Measurements from ENCODE around the gene ACKR2. TPM values are rescaled to one million over a fixed set of nuclear protein-coding genes. Genes with fewer than 3 reads are reported as not detected.

ACKR2 gene
- total RNA-seq, 2 donors from 2014 or later: 17.0 to 20.6 TPM

DNA sequence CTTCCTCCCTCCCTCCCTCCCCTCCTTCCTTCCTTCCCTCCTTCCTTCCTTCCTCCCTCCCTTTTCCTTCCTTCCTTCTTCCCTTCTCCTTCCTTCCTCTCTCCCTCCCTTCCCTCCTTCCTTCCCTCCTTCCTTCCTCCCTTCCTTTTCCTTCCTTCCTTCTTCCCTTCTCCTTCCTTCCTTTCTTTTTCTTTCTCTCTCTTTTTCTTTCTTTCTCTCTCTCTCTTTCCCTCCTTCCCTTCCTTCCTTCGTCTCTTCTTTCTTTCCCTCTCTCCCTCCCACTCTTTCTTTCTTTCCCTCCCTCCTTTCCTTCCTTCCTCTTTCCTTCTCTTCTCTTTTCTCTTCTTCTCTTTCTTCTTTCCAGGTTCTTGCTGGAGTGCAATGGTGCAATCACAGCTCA is 94.8 kb downstream of the ACKR2 start:
- intact Hi-C loops (cut with DNase I): no loop called here
- no peak for DNase-seq (ENCODE audit: low spot score)

DNA sequence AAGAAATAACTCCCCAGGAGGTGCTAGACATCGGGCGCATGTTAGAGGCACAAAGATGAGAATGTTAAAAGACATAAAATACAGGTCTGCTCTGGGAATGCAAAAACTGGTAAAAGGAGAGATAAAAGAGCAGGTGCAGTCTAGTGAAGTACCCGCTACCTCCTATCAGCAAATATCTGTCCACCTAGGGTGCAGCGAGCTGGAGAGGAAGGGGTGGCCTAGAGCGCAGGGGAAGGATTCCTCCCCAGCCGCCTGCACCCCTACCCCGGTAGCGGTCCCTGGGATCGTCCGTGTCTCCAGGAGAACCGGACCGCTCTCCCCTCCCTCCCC is 96.5 kb downstream of the ACKR2 start:
- DNase-seq (ENCODE audit: low spot score): no peak
- intact Hi-C loops (cut with DNase I): no loop called here

DNA sequence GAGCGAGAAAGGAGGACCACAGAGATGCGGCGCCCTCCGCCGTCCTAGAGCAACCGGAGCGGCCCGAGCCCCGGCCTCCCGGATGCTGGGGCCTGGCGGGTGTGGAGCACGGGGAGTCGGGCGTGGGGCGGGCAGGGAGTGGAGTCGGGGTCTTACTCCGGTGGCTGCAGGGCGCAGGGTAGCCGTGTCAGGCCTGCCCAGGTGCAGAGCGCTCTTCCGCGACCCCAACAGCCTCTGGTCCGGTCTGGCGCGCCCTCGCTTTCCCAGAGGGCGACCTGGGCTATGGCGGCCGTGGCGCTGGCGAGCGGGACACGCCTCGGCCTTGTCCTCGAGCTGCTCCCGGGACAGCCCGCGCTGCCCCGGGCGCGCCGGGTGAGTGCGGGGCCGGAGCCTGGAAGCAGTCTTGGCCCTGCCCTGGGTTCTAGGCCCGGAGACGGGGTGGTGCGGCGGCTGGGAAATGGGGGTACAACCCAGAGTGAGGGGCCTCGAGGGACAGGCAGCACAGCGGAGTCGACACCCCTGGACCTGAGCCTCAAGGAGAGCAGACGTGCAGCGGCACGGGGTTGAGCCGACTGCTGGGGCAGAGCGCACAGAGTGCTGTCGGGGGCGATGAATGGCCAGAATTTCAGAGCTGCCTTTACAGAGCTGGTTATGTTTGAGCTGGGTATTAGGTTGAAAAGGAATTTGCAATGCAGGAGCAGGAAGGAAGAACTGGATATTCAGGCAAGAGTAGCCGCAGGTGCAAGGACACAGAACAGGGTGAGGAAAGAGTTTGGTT is 97.0 kb downstream of the ACKR2 start, which contains the start of gene ZNF662:
Gene ZNF662 (plus strand): TSS at position 73 of the 778 bp plus-strand sequence. CDS start 1,973 bp downstream, outside the sequence.
- peak; percentile 86 for DNase-seq (ENCODE audit: low spot score)
- intact Hi-C loops (cut with DNase I): no loop called here

DNA sequence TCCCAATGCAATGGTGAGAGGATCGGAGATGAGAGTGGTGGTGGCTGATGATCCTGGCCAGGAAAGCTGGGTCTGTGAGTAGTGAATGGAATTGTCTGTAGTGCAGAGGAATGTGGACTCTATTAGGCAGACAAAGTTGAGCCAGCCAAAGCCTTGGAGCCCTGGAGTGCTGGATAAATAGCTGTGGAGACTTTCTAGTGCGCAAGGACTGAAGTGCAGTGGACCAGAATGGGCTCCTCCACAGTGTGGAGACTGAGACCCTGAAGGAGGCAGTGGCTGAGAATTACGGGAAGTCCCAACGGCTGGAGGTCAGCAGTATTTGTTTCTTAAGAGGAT is 97.6 kb downstream of the ACKR2 start:
- no peak for DNase-seq (ENCODE audit: low spot score)
- intact Hi-C loops (cut with DNase I): no loop called here

DNA sequence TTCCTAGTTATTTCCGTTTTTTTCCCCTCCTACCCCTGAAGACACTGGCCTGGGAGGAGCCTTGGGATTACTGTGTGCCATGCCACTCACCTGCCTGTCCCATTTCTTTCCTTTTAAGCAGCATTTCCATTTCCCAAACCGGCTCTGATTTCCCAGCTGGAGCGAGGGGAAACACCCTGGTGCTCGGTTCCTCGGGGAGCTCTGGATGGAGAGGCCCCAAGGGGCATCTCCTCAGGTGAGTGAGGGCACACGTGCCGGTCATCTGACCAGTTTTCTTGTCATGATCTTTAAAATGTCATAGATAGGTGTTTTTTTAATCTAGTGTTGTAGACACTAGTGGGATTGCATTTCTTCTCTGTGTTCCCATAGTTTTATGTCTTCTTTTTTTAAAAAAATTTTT is 99.4 kb downstream of the ACKR2 start:
- intact Hi-C loops (cut with DNase I): no loop called here
- DNase-seq (ENCODE audit: low spot score): no peak

DNA sequence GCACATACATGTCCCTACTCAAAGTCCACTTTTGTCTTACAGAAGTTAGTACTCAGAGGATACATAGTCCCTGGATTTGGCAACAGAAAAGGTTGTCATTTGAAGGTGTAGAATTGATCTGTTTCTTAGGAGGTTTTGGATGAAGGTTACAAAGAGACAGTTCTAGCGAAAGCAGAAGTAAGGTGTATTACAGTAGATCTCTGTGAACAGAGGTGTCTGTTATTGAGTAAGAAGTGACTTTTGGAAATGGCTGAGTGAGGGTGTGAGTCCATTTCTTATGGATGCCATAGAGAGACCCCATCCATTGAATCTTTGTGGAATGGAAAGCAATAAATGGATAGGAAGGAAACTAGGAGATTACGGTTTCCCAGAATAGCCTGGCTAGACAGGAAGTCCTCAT is 102.3 kb downstream of the ACKR2 start:
- intact Hi-C loops (cut with DNase I): no loop called here
- DNase-seq (ENCODE audit: low spot score): no peak

DNA sequence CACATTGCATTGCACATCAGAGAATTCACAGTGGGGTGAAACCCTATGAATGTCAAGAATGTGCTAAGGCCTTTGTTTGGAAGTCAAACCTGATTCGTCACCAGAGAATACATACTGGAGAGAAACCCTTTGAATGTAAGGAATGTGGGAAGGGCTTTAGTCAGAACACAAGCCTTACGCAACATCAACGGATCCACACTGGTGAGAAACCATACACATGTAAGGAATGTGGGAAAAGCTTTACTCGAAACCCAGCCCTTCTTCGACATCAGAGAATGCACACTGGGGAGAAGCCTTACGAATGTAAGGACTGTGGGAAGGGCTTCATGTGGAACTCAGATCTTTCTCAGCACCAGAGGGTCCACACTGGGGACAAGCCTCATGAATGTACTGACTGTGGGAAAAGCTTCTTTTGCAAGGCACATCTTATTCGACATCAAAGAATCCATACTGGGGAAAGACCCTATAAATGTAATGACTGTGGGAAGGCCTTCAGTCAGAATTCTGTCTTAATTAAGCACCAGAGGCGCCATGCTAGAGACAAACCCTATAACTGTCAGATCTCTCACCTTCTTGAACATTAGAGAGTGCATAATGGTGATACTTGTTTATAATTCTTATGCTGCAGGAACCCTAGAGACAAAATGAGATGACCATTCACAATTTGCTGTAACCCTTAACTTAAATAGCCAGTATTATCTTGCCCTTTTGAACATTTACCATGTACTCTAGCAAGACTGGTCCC is 105.7 kb downstream of the ACKR2 start:
- no peak for DNase-seq (ENCODE audit: low spot score)
- intact Hi-C loops (cut with DNase I): no loop called here

Other genes starting within 250 kb of the ACKR2 start
- gene SEC22C, start 227.5 kb upstream of the ACKR2 start, total RNA-seq: 10 to 100 TPM; 43.8 to 47.0 TPM
- 10 to 100 TPM; 15.4 to 16.8 TPM for gene SS18L2, start 218.6 kb upstream of the ACKR2 start, total RNA-seq
- gene NKTR, start 208.8 kb upstream of the ACKR2 start, total RNA-seq: 10 to 100 TPM; 75.2 to 78.0 TPM
- 100 to 1,000 TPM in 1 of 2 donors, 10 to 100 TPM in 1; 83.8 to 109 TPM for gene ZBTB47, start 155.7 kb upstream of the ACKR2 start, total RNA-seq
- not detected for gene KLHL40, start 123.9 kb upstream of the ACKR2 start, total RNA-seq
- gene HHATL, start 106.6 kb upstream of the ACKR2 start, total RNA-seq: 1 to 10 TPM in 1 of 2 donors, under 1 TPM in 1; 0.65 to 1.0 TPM
- gene CCDC13, start 36.2 kb upstream of the ACKR2 start, total RNA-seq: 1 to 10 TPM; 1.4 to 2.7 TPM
- 100 to 1,000 TPM; 163 to 204 TPM for gene HIGD1A, start 5.0 kb upstream of the ACKR2 start, total RNA-seq
- gene CYP8B1, start 66.4 kb downstream of the ACKR2 start, total RNA-seq: under 1 TPM; 0.10 to 0.14 TPM
- 10 to 100 TPM in 1 of 2 donors, 1 to 10 TPM in 1; 9.8 to 11.8 TPM for gene ZNF662, start 96.7 kb downstream of the ACKR2 start, total RNA-seq
- 10 to 100 TPM; 35.0 to 80.1 TPM for gene GASK1A, start 169.9 kb downstream of the ACKR2 start, total RNA-seq